Erythroblast (primary cell): ENCODE measurements around the gene RARG.

Experiments
- GATA1 ChIP-seq: IDR thresholded peaks from 2 replicates; pipeline ENCODE4 v1.6.1; 2011; ENCODE audit warnings: low read depth, mild to moderate bottlenecking, control low read depth, low read length, moderate library complexity
- POLR2A ChIP-seq: IDR thresholded peaks from 2 replicates; pipeline ENCODE4 v1.6.1; 2011; ENCODE audit warnings: mild to moderate bottlenecking, low read length

DNA sequence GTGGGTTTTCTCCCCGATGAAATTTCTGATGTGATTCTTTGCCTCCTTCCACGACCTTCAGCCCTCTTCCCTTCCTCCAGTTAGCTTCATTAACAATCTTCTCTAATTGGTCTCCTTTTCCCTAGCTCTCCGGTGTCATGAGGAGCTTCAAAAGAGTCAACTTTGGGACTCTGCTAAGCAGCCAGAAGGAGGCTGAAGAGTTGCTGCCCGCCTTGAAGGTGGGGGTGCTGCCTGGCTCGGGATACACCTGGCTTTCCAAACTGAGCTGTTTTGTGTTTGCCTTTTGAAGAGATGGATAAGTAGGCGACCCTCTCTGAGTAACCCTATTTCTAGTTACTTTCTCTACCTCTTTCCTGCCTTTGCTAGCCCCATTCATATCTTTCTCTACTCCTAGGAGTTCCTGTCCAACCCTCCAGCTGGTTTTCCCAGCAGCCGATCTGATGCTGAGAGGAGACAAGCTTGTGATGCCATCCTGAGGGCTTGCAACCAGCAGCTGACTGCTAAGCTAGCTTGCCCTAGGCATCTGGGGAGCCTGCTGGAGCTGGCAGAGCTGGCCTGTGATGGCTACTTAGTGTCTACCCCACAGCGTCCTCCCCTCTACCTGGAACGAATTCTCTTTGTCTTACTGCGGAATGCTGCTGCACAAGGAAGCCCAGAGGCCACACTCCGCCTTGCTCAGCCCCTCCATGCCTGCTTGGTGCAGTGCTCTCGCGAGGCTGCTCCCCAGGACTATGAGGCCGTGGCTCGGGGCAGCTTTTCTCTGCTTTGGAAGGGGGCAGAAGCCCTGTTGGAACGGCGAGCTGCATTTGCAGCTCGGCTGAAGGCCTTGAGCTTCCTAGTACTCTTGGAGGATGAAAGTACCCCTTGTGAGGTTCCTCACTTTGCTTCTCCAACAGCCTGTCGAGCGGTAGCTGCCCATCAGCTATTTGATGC is 36.9 kb upstream of the RARG start:
- TF ChIP-seq POLR2A = no peak
- no peak for TF ChIP-seq GATA1
